ENCODE data around the gene LSM7. TPM values are rescaled to one million over a fixed set of nuclear protein-coding genes. Genes with fewer than 3 reads are reported as not detected.
A peak's percentile ranks its signal among the peaks of the same experiment; 100 is the strongest.

The LSM7 gene
- total and polyA plus RNA-seq, 11 donors = 33.8 to 213 (median 47.7) TPM

GRCh38 chr19:2303211-2303798, 25.1 kb downstream of the LSM7 start:
- Histone ChIP-seq H3K27ac (no peak overlapping the region), H3K4me1 (peaks cover 0 to 15% (median 7%) of the 10 kb centered on the region in 12 donors), H3K4me3 (no peak overlapping the region), H3K36me3 (no peaks in the 10 kb centered on the region), H3K27me3 (peaks cover 10 to 56% (median 25%) of the 10 kb centered on the region in 9 donors), H3K9me3 (no peaks in the 10 kb centered on the region)
- TF ChIP-seq CTCF (IDR thresholded peaks at IDR 0.05) (no peak), POLR2A (IDR thresholded peaks at IDR 0.05) (no peak)
- DNase-seq (no peak), ATAC-seq (no peak)
- 75 to 82% (median 79%) methylated on average over 19 to 26 of the region's 26 CpGs for WGBS, 4 donors
- intact Hi-C loops (cut with DNase I) = no loop called here

- H3K27me3 ChIP-seq = peaks cover 7 to 50% (median 21%) of the 10 kb centered on the region in 9 donors
- no peak for TF ChIP-seq POLR2A (IDR thresholded peaks at IDR 0.05)
- TF ChIP-seq CTCF (IDR thresholded peaks at IDR 0.05) = no peak
- no peaks in the 10 kb centered on the region for H3K9me3 ChIP-seq
- DNase-seq = peak; percentile 52 to 71 (median 63)
- peak in 3 of 4 donors; percentile 55 to 89 (median 80) for ATAC-seq
- WGBS, 4 donors = 13 to 33% (median 23%) methylated on average over 32 to 62 of the region's 62 CpGs
- intact Hi-C loops (cut with DNase I) = no loop called here
- peaks cover 0 to 10% (median 7%) of the 10 kb centered on the region in 12 donors for H3K4me1 ChIP-seq
- H3K27ac ChIP-seq = no peak overlapping the region
- no peaks in the 10 kb centered on the region for H3K36me3 ChIP-seq
- H3K4me3 ChIP-seq = peak overlapping the region in 4 of 12 donors; percentile 8 to 22 (median 12)
Measured at GRCh38 chr19:2302319-2303210, 25.8 kb downstream of the LSM7 start.

DNA sequence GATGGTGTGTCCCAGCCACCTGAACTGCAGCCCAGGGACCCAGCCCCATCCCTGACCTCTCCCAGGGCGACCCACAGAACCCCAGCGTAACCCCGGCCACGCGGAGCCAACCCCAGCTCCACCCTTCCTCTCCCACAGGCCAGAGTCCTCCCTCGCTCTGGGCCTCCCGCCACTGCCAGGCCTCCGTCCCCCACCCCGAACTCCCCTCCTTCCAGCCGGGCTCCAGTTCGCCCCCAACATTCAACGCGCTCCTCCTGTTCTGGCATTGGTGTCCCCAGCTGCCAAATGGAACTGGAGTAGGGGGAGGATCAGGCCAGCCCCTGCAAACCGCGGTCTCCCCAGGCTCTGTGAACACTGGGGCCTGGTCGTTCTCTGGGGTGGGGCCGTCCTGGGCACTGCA, 27.9 kb downstream of the LSM7 start:
- Histone ChIP-seq H3K4me3 (no peak overlapping the region), H3K4me1 (peaks cover 0 to 10% (median 7%) of the 10 kb centered on the region in 12 donors), H3K27me3 (peaks cover 0 to 38% (median 8%) of the 10 kb centered on the region in 9 donors), H3K9me3 (no peaks in the 10 kb centered on the region), H3K36me3 (no peaks in the 10 kb centered on the region), H3K27ac (no peak overlapping the region)
- DNase-seq (no peak), ATAC-seq (no peak)
- 75 to 84% (median 77%) methylated on average over 17 of the region's 17 CpGs for WGBS, 4 donors
- intact Hi-C loops (cut with DNase I) = no loop called here
- no peak for TF ChIP-seq POLR2A (IDR thresholded peaks at IDR 0.05)
- no peak for TF ChIP-seq CTCF (IDR thresholded peaks at IDR 0.05)

- Histone ChIP-seq H3K36me3 (no peaks in the 10 kb centered on the region), H3K4me1 (peaks cover 0 to 24% (median 16%) of the 10 kb centered on the region in 12 donors), H3K4me3 (no peak overlapping the region), H3K27ac (no peak overlapping the region), H3K9me3 (no peaks in the 10 kb centered on the region), H3K27me3 (peaks cover 9 to 47% (median 28%) of the 10 kb centered on the region in 9 donors)
- intact Hi-C loops (cut with DNase I) = no loop called here
- DNase-seq (no peak), ATAC-seq (no peak)
- 84 to 89% (median 87%) methylated on average over 16 of the region's 16 CpGs for WGBS, 4 donors
- TF ChIP-seq POLR2A (IDR thresholded peaks at IDR 0.05) (no peak), CTCF (IDR thresholded peaks at IDR 0.05) (no peak)
Measured at GRCh38 chr19:2296141-2296540, 32.2 kb downstream of the LSM7 start.
